ENCODE results near the gene ORMDL2. TPM values are rescaled to one million over a fixed set of nuclear protein-coding genes. Genes with fewer than 3 reads are reported as not detected.
"Not testable (repeated sequence)": the region's sequence is repeated elsewhere in the genome, so short reads cannot be mapped to it uniquely, and the experiment has no call there.

The ORMDL2 gene
- total RNA-seq, 1 donor from 2014 or later, result 40.5 TPM

DNA sequence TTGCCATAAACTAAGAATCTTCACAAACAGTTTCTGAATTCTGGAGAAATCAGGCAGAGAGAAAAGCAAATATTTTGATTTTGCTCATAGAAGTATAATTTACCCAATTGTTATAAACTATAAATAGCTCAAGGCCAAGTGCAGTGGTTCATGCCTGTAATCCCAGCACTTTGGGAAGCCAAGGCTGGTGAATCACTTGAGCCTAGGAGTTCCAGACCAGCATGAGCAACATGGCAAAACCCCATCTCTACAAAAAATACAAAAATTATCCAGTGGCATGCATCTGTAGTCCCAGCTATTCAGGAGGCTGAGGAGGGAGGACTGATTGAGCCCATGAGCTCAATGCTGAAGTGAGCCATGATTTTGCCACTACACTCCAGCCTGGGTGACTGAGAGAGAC is 44.4 kb downstream of the ORMDL2 start:
- TF ChIP-seq, protein P1, sequence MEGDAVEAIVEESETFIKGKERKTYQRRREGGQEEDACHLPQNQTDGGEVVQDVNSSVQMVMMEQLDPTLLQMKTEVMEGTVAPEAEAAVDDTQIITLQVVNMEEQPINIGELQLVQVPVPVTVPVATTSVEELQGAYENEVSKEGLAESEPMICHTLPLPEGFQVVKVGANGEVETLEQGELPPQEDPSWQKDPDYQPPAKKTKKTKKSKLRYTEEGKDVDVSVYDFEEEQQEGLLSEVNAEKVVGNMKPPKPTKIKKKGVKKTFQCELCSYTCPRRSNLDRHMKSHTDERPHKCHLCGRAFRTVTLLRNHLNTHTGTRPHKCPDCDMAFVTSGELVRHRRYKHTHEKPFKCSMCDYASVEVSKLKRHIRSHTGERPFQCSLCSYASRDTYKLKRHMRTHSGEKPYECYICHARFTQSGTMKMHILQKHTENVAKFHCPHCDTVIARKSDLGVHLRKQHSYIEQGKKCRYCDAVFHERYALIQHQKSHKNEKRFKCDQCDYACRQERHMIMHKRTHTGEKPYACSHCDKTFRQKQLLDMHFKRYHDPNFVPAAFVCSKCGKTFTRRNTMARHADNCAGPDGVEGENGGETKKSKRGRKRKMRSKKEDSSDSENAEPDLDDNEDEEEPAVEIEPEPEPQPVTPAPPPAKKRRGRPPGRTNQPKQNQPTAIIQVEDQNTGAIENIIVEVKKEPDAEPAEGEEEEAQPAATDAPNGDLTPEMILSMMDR (IDR thresholded peaks at IDR 0.05; ENCODE audit: unreplicated experiment), result no peak
- no peak for DNase-seq (ENCODE audit: low spot score, unreplicated experiment)
- Mint-ChIP-seq H3K4me1 (ENCODE audit: low read depth) (no peaks in the 10 kb centered on the region), H3K4me3 (ENCODE audit: low read depth) (no peak overlapping the region), H3K27ac (no peak overlapping the region), H3K9me3 (ENCODE audit: low read depth) (peaks cover 3% of the 10 kb centered on the region), H3K36me3 (ENCODE audit: insufficient read depth) (no peaks in the 10 kb centered on the region), H3K27me3 (no peaks in the 10 kb centered on the region)

DNA sequence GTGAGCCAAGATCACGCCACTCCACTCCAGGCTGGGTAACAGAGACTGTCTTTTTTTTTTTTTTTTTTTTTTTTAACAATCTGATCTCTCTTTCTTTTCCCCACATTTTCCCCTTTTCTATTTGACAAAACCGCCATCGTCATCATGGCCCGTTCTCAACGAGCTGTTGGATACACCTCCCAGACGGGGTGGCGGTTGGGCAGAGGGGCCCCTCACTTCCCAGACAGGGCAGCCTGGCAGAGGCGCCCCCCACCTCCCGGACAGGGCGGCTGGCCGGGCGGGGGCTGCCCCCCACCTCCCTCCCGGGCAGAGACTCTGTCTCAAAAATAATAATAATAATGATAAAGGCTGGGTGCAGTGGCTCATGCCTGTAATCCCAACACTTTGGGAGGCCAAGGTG is 45.1 kb downstream of the ORMDL2 start:
- H3K36me3 Mint-ChIP-seq (ENCODE audit: insufficient read depth); H3K9me3 Mint-ChIP-seq (ENCODE audit: low read depth); H3K4me3 Mint-ChIP-seq (ENCODE audit: low read depth); H3K4me1 Mint-ChIP-seq (ENCODE audit: low read depth); H3K27ac Mint-ChIP-seq; DNase-seq (ENCODE audit: low spot score, unreplicated experiment); H3K27me3 Mint-ChIP-seq: not testable (repeated sequence)

DNA sequence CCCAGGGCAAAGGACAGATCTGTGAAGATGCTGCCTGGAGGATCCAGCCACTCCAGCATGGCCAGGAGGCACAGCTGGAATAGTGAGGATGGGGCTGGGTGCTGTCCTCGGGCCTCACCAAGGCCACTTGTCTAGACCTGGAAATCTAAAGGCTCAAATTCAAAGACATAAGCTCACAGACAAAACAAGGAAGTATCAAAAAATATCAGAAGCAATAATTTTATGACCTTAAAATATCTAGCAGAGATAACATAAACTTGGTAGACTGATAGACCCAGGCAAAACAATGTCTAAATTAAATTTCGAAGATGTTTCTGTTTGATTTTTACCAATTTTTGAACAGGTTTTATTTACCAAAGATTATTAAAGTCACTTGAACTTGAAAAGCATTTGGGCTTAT is 47.5 kb downstream of the ORMDL2 start:
- Mint-ChIP-seq H3K4me3 (ENCODE audit: low read depth) (no peak overlapping the region), H3K36me3 (ENCODE audit: insufficient read depth) (no peaks in the 10 kb centered on the region), H3K9me3 (ENCODE audit: low read depth) (peaks cover 3% of the 10 kb centered on the region), H3K27me3 (no peaks in the 10 kb centered on the region), H3K27ac (no peak overlapping the region), H3K4me1 (ENCODE audit: low read depth) (no peaks in the 10 kb centered on the region)
- TF ChIP-seq, protein P1 (IDR thresholded peaks at IDR 0.05; ENCODE audit: unreplicated experiment), result no peak
- DNase-seq (ENCODE audit: low spot score, unreplicated experiment), result no peak

DNA sequence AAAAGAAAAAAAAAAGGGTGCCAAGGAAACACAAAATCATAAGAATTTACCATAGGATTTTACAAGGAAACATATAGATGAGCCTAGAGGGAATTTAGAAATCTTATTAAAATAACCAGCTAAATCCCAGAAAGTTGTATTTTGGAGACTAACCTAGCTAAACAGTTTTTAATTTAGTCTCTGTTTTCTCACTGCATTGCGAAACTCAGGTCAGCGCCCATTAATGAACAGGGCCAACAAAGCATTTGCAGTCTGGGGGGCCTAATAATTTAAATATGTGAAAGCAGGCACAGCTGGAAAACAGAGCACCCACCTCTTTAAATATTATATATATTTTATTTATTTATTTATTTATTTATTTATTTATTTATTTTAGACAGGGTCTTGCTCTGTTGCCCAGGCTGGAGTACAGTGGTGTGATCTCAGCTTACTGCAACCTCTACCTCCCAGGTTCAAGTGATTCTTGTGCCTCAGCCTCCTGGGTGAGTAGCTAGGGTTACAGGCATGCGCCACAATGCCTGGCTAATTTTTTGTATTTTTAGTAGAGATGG is 48.7 kb downstream of the ORMDL2 start:
- H3K9me3 Mint-ChIP-seq (ENCODE audit: low read depth); DNase-seq (ENCODE audit: low spot score, unreplicated experiment); H3K27me3 Mint-ChIP-seq; H3K4me3 Mint-ChIP-seq (ENCODE audit: low read depth); H3K4me1 Mint-ChIP-seq (ENCODE audit: low read depth); H3K27ac Mint-ChIP-seq; H3K36me3 Mint-ChIP-seq (ENCODE audit: insufficient read depth): not testable (repeated sequence)

Other genes starting within 250 kb of the ORMDL2 start
- not detected in 2 replicates for gene OR2AP1, start 245.6 kb upstream of the ORMDL2 start, total RNA-seq
- not detected in 2 replicates for gene OR10P1, start 181.1 kb upstream of the ORMDL2 start, total RNA-seq
- 23.6 and 25.1 TPM in 2 replicates for gene ITGA7, start 110.1 kb upstream of the ORMDL2 start, total RNA-seq
- gene BLOC1S1, start 102.0 kb upstream of the ORMDL2 start, total RNA-seq, result 65.8 and 68.5 TPM in 2 replicates
- gene RDH5, start 97.6 kb upstream of the ORMDL2 start, total RNA-seq, result 7.9 and 9.7 TPM in 2 replicates
- gene CD63, start 89.0 kb upstream of the ORMDL2 start, total RNA-seq, result 407 and 432 TPM in 2 replicates
- 42.8 and 50.3 TPM in 2 replicates for gene GDF11, start 74.9 kb upstream of the ORMDL2 start, total RNA-seq
- 85.7 and 91.0 TPM in 2 replicates for gene SARNP, start 317 bp upstream of the ORMDL2 start, total RNA-seq
- 37.6 and 38.6 TPM in 2 replicates for gene DNAJC14, start 11.5 kb downstream of the ORMDL2 start, total RNA-seq
- 0.62 and 0.89 TPM in 2 replicates for gene MMP19, start 24.9 kb downstream of the ORMDL2 start, total RNA-seq
- 38.0 and 42.8 TPM in 2 replicates for gene PYM1, start 109.9 kb downstream of the ORMDL2 start, total RNA-seq
- 10.2 and 16.8 TPM in 2 replicates for gene DGKA, start 113.1 kb downstream of the ORMDL2 start, total RNA-seq
- gene PMEL, start 148.0 kb downstream of the ORMDL2 start, total RNA-seq, result 3.7 and 6.3 TPM in 2 replicates
- gene CDK2, start 148.8 kb downstream of the ORMDL2 start, total RNA-seq, result 62.1 and 66.9 TPM in 2 replicates
- 111 and 116 TPM in 2 replicates for gene RAB5B, start 156.0 kb downstream of the ORMDL2 start, total RNA-seq
- 44.8 and 45.6 TPM in 2 replicates for gene SUOX, start 179.2 kb downstream of the ORMDL2 start, total RNA-seq
- gene IKZF4, start 203.0 kb downstream of the ORMDL2 start, total RNA-seq, result 20.6 and 21.0 TPM in 2 replicates
- 30.2 and 39.3 TPM in 2 replicates for gene RPS26, start 223.9 kb downstream of the ORMDL2 start, total RNA-seq

All from progenitor cell of endocrine pancreas (in vitro differentiated cells).